NCI-H2107 treated with DMSO at 0.1 percent for 48 hours (cell line): ENCODE results near the gene HOXB7.

Experiments used
- DNase-seq: peaks from one replicate; lab custom pipeline; 2025; ENCODE audit not compliant: unreplicated experiment; lab: John Stamatoyannopoulos, UW

The HOXB7 gene

GRCh38 chr17:48596735-48597527, 13.9 kb downstream of the HOXB7 start:
- DNase-seq = no peak

GRCh38 chr17:48596000-48596734, 14.7 kb downstream of the HOXB7 start:
- DNase-seq = no peak

GRCh38 chr17:48595278-48595999, 15.4 kb downstream of the HOXB7 start:
- no peak for DNase-seq

DNA sequence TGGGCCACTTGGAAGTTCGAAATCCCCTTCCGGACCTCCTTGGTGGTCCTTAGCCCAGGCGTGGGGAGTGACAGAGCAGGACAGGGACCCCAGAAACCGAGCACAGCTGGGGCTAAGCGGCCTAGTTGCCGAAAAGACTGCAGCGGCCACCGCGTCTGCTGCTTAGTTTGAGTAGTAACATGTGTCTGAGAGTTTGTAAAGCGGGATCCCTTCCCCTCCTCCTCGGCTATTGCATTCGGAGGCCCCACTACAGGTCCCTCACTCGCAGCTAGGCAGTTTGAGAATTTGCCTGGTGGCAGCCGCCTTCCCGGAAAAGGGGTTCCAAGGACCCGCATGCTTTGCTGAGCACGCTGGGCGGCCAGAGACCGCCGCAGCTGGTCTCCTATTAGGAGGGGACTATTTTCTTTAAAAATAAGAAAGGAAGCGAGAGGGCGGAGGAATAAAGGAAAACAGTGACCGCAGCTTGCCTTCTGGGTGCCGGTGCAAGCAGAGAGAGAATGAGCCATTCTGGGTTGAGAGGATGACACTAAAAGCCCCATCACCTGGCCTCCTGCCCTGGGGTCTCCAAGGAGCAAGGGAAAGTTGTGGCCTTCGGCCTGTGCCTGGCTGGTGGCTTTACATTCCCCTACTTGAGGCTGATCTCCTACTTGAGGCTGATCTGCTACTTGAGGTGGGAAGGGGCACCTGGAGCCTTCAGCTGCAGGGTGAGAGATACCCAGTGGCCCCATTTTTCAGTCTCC, 16.1 kb downstream of the HOXB7 start:
- no peak for DNase-seq

DNA sequence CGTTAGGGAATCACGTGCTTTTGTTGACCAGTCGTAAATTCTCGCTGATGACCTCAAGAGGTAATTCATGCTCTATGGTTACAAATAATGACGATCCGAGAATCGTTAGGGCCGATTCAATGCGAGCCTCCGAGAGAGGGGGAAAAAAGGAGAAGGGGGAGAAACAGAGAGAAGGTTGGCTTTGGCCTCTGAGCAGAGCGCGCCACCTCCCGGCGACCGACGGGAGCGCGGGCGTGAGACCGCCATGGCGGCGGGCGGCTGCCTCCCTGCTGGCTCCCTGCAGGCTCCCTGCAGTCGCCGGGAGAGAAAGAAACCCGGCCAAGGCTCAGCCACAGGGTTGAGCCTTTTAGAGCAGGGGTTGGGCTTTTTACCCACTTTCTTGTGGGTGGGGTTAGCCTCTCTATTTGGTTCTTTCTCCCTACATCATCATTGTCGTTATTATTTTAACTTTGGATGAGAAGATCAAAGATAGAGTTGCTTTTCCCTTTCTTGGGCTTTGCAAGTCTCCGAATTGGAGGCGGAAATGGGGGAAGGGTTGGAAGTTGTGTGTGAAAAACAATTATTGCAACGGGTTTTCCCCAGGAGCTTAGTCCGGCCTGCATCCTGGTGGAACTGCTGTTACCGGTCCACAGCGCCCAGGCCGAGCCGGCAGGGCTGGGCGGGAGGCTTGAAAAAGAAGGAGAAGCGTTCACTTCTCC, 16.8 kb downstream of the HOXB7 start:
- peak; percentile 93 for DNase-seq

DNA sequence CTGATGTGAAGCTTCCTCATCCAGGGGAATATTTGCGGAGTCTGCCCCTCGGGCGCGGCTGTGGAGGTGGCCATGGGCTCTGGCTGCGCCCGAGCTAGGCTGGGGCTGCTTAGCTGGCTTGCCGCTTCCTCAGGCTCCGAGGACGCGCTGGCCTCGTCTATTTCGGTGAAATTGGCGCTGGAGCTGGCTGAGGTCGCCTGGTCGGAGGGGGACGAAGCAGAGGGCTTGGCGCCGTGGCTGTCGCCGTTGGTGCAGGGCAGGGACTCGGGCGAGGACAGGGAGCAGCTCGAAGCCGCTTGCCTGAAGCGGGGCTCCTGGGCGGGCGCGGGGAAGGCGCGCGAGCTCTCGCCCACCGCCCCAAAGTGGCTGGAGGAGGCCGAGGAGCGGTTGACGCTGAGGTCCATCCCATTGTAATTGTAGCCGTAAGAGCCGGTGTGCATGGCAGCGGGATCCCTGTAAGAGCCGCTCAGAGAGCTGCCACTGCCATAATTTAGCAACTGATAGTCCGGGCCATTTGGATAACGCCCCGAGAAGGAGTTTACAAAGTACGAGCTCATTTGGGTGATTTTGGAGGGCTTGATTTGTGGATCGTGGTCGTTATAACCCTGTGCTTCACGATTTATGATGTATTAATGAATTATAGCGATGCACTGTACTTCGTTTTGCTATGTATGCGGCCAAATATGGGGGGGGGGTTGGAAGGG, 17.5 kb downstream of the HOXB7 start, which contains the start of gene HOXB5:
Gene HOXB5, minus strand, starts transcription at position 654 of the 704 bp plus-strand sequence. Its CDS starts 97 bp downstream, at position 557.
- no peak for DNase-seq

DNA sequence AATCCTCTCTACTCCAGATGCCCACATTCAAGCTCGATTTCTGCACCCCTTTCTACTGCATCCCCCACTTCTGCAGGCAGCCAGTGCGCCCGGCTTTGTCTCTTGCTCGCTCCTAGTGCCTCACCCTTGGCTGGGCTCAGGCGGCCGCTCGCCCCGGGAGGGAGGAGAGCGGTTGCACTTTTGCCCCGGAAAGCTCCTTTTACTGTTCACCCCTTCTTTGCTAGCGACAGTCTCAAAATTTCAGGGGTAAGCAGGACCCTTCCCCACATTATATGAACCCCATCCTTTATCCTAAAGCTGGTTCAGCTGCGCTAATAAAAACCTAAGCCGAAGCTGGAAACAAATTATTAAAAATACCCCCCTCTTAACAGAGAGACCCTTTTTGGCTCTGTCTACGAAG, 18.2 kb downstream of the HOXB7 start:
- no peak for DNase-seq

- no peak for DNase-seq
These were observed 18.7 kb downstream of the HOXB7 start for GRCh38 chr17:48592057-48592514.

DNA sequence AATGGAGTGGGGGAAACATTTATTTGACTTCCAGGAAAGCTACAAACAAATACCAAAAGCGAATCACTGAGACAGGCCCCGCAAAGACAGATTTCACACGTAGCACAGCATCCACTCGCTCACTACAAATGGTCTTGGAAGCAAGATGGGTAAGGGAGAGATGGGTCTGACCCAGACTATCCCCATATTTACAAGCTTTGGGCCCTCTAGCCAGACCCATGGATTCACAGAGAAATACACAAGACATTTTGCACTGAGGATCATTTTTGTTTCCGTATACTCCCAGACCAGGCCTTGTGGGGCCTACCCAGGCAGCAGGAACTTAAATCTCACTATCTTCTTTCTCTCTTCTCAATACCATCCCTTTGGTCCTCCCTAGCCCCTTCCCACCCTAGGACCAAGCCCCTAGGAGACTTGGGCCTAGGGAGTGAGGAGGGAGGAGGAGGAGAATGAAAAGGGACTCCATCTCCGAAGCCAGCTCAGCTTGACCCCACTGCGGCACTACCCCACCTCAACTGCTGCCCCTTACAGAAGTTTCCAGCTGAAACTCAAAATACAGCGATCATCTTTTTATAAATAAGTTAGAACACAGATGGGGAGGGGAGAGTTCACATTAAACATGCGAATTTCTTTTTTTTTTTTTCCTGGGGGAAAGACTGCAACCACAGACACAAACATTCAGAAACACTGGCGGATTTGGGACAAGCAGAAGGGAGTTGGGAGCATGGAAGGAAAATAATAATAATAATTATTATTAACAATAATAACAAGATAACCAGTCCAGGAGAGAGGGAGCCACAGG, 19.4 kb downstream of the HOXB7 start:
- DNase-seq = no peak

- no peak for DNase-seq
These were observed 20.1 kb downstream of the HOXB7 start for GRCh38 chr17:48590607-48591161.

GRCh38 chr17:48589831-48590606, 20.8 kb downstream of the HOXB7 start, which contains the start of gene HOXB3:
Gene HOXB3, minus strand, starts transcription at chr17:48590241. Its CDS starts 37,767 bp downstream, at chr17:48552474.
- DNase-seq = no peak

GRCh38 chr17:48589060-48589830, 21.6 kb downstream of the HOXB7 start:
- peak; percentile 73 for DNase-seq

GRCh38 chr17:48588528-48588927, 22.3 kb downstream of the HOXB7 start:
- DNase-seq = peak; percentile 61

DNA sequence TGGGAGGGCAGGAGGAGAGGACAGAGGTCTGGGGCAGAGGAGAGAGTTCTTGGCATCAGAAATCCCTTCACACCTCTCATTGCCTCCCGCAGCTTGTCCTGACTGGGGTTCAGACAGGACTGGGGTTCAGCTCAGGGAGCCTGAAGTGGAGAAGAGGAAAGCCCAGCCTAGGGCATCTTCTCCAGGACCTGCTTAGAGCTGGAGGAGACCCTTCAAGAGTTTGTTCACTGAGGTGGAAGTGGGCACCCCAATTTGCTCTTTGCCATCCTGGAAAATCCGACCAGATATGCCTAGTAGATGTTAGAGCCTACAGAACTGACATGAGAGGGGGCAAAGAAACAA, 22.8 kb downstream of the HOXB7 start:
- no peak for DNase-seq

- DNase-seq = peak; percentile 94
These were observed 23.3 kb downstream of the HOXB7 start for GRCh38 chr17:48587276-48588073.
